GM12872 (cell line): Measurements from ENCODE around the gene GPR17.

Experiments
- CTCF ChIP-seq: IDR thresholded peaks from 3 replicates; pipeline ENCODE4 v1.5.1; 2011; ENCODE audit warnings: low read depth, mild to moderate bottlenecking, low read length, moderate library complexity; ENCODE audit not compliant: insufficient read depth

GPR17 gene

DNA sequence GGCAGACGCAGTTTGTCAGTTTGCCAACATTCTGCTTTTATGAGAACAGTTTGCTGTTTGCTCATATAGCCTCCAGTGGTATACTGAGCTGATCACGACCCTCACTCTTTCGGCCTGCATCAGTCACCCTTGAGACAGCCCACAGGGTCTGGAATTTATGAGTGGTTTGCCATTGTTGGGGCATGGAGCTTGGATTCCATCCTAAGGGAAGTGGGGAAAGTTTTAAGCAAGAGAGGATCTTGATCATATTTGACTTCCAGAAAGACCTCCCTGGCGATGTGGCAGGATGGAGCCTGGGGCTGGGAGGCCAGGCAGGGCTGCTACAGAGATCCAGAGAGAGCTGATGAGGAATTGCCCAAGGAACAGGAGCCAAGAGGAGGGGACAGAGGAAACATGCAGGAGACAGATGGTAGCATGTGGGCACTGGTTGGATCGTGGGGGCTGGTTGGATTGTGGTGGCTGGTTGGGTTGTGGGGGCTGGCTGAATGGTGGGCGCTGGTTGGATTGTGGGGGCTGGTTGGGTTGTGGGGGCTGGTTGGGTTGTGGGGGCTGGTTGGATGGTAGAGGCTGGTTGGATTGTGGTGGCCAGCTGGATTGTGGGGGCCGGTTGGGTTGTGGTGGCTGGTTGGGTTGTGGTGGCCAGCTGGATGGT lies 27.3 kb upstream of the GPR17 start:
- TF ChIP-seq CTCF, result no peak

GRCh38 chr2:127619203-127619590 lies 26.8 kb upstream of the GPR17 start:
- no peak for TF ChIP-seq CTCF

DNA sequence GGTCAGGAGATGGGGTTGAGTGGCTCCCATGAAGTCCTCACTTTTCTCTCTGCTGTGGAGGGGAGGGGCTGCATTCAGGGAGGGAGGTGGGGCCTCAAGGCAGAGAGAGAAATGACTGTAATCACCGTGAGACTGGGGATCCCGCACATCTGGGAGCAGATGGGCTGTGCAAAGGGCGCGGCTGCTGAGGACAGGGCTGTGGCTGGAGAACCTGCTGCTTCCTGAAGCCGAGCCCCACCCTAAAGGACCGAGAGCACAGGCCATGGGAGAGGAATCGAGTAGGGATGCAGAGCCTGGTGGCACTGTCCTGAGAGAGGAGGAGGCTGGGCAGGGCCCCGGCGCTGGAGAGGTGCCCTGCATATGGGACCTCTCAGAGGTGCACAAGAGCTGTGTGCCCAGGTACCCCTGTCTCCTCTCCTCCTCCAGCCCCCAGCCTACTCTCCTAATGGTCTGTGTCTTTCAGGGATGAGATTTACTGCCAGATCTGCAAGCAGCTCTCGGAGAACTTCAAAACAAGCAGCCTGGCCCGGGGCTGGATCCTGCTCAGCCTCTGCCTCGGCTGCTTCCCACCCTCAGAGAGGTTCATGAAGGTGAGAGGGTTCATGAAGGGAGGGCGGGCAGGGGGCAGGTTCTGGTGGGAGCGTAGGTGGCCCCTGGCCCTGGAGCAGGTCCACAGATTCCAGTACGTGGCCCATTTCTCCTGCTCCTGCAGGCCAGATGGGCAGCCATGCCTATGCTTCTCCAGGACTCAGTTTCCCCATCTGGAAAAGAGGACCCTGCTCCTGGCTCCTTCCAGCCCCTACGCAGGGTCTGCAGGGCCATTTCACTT lies 25.9 kb upstream of the GPR17 start:
- TF ChIP-seq CTCF, result no peak

- no peak for TF ChIP-seq CTCF
Observed at GRCh38 chr2:127620866-127621265, 25.1 kb upstream of the GPR17 start.

DNA sequence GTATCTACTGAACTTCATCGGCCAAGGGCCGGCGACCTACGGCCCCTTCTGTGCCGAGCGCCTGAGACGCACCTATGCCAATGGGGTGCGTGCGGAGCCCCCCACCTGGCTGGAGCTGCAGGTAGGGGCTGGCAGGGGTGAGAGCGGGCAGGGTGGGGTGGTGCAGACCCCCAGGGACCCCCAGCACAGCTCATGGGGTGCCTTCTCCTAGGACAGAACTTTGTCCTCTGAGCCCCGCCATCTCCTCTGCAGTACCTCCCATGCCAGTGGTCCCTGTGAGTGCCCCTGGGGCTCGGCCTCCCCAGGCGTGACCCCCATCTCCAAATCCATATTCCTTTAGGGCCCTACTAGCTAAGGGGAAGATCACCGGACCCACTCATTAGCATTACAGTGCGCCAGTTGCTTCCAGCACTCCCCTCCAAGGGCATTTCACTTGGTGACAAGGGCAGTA lies 23.9 kb upstream of the GPR17 start:
- TF ChIP-seq CTCF, result no peak

- TF ChIP-seq CTCF, result no peak
Observed at GRCh38 chr2:127622561-127623387, 23.2 kb upstream of the GPR17 start.
